GM21619 (cell line): ENCODE results near the gene USP17L13.
"Not testable (repeated sequence)": the region's sequence is repeated elsewhere in the genome, so short reads cannot be mapped to it uniquely, and the experiment has no call there.

Experiments
- ATAC-seq: cut with Tn5 transposase; IDR thresholded peaks from one replicate; pipeline ENCODE4 v1.9.1; 2021; ENCODE audit not compliant: unreplicated experiment

The USP17L13 gene, protein sequence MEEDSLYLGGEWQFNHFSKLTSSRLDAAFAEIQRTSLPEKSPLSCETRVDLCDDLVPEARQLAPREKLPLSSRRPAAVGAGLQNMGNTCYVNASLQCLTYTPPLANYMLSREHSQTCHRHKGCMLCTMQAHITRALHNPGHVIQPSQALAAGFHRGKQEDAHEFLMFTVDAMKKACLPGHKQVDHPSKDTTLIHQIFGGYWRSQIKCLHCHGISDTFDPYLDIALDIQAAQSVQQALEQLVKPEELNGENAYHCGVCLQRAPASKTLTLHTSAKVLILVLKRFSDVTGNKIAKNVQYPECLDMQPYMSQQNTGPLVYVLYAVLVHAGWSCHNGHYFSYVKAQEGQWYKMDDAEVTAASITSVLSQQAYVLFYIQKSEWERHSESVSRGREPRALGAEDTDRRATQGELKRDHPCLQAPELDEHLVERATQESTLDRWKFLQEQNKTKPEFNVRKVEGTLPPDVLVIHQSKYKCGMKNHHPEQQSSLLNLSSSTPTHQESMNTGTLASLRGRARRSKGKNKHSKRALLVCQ

GRCh38 chr4:9224596-9224995 is at the start of gene USP17L13:
USP17L13 (plus strand) TSS chr4:9224896; CDS start chr4:9224896, 0 bp downstream.
- ATAC-seq, result not testable (repeated sequence)

DNA sequence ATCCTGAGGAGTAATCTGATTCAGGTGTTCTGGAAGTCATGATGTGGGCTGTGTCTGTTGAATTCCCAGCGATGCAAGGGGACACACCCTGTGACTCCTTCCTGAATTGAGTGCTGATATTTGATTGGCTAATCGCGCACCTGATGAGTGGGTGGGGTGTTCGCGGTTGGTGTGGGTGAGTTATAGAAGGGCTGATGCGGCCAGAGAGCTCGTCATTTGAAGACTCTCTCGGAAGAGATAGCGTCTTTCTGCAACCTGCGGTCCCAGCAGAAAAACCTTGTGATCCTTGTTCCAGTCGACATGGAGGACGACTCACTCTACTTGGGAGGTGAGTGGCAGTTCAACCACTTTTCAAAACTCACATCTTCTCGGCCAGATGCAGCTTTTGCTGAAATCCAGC is 14.3 kb upstream of the USP17L13 start, which contains the start of gene USP17L10:
Gene USP17L10, plus strand, starts transcription at position 301 of the 400 bp plus-strand sequence. Its CDS starts 0 bp downstream, at position 301.
- not testable (repeated sequence) for ATAC-seq

- ATAC-seq, result not testable (repeated sequence)
Measured at GRCh38 chr4:9214701-9215100, 10.0 kb upstream of the USP17L13 start.

DNA sequence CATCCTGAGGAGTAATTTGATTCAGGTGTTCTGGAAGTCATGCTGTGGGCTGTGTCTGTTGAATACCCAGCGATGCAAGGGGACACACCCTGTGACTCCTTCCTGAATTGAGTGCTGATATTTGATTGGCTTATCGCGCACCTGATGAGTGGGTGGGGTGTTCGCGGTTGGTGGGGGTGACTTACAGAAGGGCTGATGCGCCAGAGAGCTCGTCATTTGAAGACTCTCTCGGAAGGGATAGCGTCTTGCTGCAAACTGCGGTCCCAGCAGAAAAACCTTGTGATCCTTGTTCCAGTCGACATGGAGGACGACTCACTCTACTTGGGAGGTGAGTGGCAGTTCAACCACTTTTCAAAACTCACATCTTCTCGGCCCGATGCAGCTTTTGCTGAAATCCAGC is 9.6 kb upstream of the USP17L13 start, which contains the start of gene USP17L11:
Gene USP17L11, plus strand, starts transcription at position 301 of the 400 bp plus-strand sequence. Its CDS starts 0 bp downstream, at position 301.
- not testable (repeated sequence) for ATAC-seq

GRCh38 chr4:9219852-9220251 is 4.8 kb upstream of the USP17L13 start, which contains the start of gene USP17L12:
USP17L12 (plus strand) TSS chr4:9220152; CDS start chr4:9220152, 0 bp downstream.
- ATAC-seq, result not testable (repeated sequence)

DNA sequence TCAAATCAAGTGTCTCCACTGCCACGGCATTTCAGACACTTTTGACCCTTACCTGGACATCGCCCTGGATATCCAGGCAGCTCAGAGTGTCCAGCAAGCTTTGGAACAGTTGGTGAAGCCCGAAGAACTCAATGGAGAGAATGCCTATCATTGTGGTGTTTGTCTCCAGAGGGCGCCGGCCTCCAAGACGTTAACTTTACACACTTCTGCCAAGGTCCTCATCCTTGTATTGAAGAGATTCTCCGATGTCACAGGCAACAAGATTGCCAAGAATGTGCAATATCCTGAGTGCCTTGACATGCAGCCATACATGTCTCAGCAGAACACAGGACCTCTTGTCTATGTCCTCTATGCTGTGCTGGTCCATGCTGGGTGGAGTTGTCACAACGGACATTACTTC is 5.6 kb downstream of the USP17L13 start:
- not testable (repeated sequence) for ATAC-seq

DNA sequence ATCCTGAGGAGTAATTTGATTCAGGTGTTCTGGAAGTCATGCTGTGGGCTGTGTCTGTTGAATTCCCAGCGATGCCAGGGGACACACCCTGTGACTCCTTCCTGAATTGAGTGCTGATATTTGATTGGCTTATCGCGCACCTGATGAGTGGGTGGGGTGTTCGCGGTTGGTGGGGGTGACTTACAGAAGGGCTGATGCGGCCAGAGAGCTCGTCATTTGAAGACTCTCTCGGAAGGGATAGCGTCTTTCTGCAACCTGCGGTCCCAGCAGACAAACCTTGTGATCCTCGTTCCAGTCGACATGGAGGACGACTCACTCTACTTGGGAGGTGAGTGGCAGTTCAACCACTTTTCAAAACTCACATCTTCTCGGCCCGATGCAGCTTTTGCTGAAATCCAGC is 9.4 kb downstream of the USP17L13 start, which contains the start of gene USP17L15:
Gene USP17L15, plus strand, starts transcription at position 301 of the 400 bp plus-strand sequence. Its CDS starts 0 bp downstream, at position 301.
- ATAC-seq, result not testable (repeated sequence)

DNA sequence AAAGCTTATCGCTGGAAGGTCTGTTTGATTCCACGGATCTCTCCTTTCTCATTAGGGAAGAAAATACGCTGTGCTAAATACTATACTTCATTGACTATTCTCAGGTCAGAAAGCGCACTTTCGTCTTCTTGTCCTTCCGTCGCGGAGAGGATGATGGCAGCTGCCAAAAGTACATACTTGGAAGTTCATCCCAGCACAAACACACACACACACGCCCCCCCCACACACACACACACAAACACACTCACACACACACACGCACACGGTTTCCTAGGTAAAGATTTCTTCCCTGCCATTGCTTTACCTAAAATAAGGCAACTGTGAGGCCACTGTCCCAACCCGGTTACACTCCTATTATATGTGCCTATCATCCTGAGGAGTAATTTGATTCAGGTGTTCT is 13.8 kb downstream of the USP17L13 start:
- not testable (repeated sequence) for ATAC-seq

- not testable (repeated sequence) for ATAC-seq
Measured at GRCh38 chr4:9243579-9243978, 18.9 kb downstream of the USP17L13 start, which contains the start of gene USP17L17. USP17L17 (plus strand) TSS chr4:9243879; CDS start chr4:9243879, 0 bp downstream.

DNA sequence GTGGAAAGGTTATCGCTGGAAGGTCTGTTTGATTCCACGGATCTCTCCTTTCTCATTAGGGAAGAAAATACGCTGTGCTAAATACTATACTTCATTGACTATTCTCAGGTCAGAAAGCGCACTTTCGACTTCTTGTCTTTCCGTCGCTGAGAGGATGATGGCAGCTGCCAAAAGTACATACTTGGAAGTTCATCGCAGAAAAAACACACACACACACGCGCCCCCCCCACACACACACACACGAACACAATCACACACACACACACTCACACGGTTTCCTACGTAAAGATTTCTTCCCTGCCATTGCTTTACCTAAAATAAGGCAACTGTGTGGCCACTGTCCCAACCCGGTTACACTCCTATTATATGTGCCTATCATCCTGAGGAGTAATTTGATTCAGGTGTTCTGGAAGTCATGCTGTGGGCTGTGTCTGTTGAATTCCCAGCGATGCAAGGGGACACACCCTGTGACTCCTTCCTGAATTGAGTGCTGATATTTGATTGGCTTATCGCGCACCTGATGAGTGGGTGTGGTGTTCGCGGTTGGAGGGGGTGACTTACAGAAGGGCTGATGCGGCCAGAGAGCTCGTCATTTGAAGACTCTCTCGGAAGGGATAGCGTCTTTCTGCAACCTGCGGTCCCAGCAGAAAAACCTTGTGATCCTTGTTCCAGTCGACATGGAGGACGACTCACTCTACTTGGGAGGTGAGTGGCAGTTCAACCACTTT is 23.4 kb downstream of the USP17L13 start, which contains the start of gene USP17L18:
Gene USP17L18, plus strand, starts transcription at position 678 of the 728 bp plus-strand sequence. Its CDS starts 0 bp downstream, at position 678.
- ATAC-seq, result not testable (repeated sequence)

GRCh38 chr4:9253078-9253477 is 28.4 kb downstream of the USP17L13 start, which contains the start of gene USP17L19:
USP17L19 (plus strand) TSS chr4:9253378; CDS start chr4:9253378, 0 bp downstream.
- ATAC-seq, result not testable (repeated sequence)

GRCh38 chr4:9257824-9258223 is 33.1 kb downstream of the USP17L13 start, which contains the start of gene USP17L20:
USP17L20 (plus strand) TSS chr4:9258124; CDS start chr4:9258124, 0 bp downstream.
- not testable (repeated sequence) for ATAC-seq

DNA sequence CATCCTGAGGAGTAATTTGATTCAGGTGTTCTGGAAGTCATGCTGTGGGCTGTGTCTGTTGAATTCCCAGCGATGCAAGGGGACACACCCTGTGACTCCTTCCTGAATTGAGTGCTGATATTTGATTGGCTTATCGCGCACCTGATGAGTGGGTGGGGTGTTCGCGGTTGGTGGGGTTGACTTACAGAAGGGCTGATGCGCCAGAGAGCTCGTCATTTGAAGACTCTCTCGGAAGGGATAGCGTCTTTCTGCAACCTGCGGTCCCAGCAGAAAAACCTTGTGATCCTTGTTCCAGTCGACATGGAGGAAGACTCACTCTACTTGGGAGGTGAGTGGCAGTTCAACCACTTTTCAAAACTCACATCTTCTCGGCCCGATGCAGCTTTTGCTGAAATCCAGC is 37.9 kb downstream of the USP17L13 start, which contains the start of gene USP17L21:
Gene USP17L21, plus strand, starts transcription at position 301 of the 400 bp plus-strand sequence. Its CDS starts 0 bp downstream, at position 301.
- ATAC-seq, result not testable (repeated sequence)

GRCh38 chr4:9267319-9267718 is 42.6 kb downstream of the USP17L13 start, which contains the start of gene USP17L22:
USP17L22 (plus strand) TSS chr4:9267619; CDS start chr4:9267619, 0 bp downstream.
- not testable (repeated sequence) for ATAC-seq

- ATAC-seq, result not testable (repeated sequence)
Measured at GRCh38 chr4:9271719-9272118, 47.0 kb downstream of the USP17L13 start.
